HL-60/S4 (cell line): Measurements from ENCODE around the gene SORCS3.

Experiments
- in situ Hi-C: fragments of 300-500 bp; cut with MboI; formaldehyde crosslinking; loops from 2 replicates; pipeline ENCODE4 v1.14.3; 2022; ENCODE audit warnings: low sequenced_read_pairs

The SORCS3 gene

GRCh38 chr10:104773105-104773504 lies 132.0 kb downstream of the SORCS3 start:
- in situ Hi-C loops, result no loop called here

DNA sequence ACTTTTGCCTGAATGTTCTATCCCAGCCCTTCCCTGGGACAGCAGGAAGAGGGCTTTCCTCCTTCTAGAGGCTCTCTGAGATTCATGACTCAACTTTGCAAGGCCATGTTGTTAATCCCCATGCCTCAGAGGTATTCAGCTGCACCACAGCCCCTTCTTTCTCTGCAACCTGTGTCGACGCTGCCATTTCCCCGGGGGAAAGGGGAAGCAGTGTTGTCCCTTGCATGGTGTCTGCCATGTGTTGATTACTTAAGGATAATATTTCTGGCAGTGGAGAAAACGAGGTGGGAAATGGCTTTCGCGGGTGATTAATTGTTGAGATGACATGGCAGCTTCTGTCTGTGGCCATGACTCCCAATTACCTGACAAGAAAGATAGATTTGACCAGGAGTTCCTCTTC lies 133.1 kb downstream of the SORCS3 start:
- in situ Hi-C loops, result no loop called here

DNA sequence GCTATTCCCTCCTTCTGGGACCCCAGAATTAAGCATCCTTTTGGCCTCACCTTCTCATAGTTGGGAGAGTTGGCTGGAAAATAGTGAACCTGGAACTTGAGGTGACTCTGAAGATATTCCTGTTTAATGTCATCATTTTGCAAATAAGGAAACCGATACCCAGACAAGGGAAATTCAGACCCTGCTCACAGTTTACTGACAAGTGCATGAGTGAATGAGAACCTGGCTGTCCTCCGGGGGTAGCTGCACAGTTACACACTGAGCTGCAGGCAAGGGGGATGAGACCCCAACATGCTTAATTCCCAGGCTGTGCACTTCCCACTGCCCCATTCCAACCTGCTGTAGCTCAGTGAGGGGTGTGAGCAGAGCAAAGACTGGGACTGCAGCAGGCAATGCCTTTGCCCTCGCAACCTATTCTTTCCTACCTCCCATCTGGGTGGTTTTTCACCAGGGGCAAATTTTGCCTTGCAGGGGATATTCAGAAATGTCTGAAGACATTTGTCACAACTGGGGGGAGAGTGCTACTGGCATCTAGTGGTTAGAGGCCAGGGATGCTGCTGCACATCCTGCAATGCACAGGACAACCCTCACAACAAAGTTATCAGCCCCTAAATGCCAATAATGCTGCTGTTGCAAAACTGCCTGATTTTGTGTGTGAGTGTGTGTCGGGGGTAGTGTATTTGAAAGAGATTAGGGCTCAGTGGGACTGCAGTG lies 136.2 kb downstream of the SORCS3 start:
- in situ Hi-C loops, result no loop called here

DNA sequence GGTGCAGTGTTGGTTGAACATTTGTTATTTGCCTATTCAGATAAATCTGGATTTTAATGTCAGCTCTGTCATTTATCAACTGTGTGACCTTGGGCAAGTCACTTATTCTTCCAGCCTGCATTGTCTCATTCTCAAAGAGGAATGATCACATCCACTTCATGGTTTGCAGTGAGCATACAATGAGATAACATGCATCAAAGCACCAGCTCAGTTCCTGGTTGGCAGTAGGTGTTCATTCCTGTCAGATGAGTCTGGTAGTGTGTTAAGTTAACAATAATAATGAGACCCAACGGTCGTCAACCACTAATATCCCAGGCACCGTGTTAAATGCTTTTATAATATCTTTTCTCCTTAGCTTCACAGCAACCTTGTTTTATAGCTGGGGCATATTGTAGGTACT lies 137.3 kb downstream of the SORCS3 start:
- in situ Hi-C loops, result no loop called here

- in situ Hi-C loops, result no loop called here
Measured at GRCh38 chr10:104779701-104780100, 138.6 kb downstream of the SORCS3 start.

GRCh38 chr10:104780165-104780564 lies 139.1 kb downstream of the SORCS3 start:
- in situ Hi-C loops, result no loop called here

- in situ Hi-C loops, result no loop called here
Measured at GRCh38 chr10:104780946-104781595, 140.0 kb downstream of the SORCS3 start.

DNA sequence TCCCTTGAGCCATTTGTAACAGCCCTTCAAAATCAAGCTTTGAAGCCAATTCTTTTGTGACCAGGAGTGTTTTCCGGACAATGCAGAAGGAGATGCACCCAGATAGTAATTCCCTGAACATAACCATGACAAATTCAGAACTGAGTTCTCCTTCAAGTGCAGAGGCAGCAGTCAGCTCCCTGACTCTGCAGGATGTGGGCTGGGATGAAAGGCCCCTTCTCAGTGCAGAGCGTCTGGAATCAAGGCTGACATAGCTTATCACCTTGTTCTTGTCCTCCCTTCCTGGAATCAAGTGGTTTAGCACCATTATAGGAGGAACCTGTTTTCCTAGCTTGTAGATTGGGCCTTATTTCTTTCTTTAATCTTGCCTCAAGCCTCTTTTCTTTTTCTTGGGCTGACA lies 143.4 kb downstream of the SORCS3 start:
- in situ Hi-C loops, result no loop called here

DNA sequence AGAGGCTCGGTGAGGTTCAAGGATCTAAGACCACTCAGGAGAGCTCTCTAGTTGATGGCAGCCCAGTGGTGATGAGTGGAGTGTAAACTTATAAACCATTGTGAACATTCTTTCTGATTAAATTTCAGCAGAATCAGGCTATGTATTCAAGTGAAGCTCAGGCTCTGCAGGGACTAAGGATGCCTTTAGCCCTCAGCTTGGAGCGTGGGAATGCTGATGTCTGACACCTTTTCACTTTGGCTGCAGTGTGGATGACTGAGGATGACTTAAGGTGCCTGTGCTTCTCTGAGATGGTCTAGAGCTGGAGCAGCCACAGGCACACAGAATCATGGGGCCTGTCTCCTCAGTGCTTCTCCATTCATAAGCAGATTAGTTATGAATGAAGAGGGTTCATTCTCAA lies 150.4 kb downstream of the SORCS3 start:
- in situ Hi-C loops, result no loop called here

- in situ Hi-C loops, result no loop called here
Measured at GRCh38 chr10:104795411-104795810, 154.3 kb downstream of the SORCS3 start.

DNA sequence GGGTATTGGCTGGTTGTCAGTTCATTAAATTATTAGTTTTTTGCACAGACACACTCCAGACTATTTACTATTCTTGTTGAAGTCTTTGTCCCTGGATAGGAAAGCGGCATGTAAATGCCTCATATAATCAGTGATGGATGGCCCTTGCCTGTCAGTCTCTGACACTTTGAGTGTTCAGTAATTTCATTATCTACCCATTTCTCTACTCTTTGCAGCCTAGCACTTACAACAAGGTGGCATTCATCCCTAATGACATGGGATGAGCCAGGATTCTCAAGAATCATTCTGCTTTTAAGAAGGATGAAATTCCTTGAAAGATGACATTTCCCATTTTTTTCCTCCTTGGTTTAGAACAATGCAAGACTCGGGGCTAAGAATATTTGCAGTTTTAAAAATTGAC lies 155.7 kb downstream of the SORCS3 start:
- in situ Hi-C loops, result no loop called here

- in situ Hi-C loops, result no loop called here
Measured at GRCh38 chr10:104802941-104803340, 161.9 kb downstream of the SORCS3 start.

DNA sequence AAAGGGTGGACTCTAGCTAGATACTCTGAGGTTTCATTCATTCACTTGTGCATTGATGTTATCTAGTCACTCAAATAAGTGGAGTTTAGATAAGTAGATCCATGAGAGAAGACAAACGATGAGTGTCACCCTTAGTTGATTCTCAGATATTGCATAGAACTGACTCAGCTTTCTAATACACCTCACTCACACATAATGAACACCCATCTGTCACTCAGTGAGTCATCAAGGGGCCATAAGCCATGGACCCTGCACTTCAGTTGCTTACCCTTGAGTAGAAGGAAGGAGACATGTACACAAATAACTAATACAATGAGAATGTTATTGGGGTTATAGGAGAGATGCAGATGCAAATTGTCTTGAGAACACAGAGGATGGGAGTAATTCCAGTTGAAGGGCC lies 163.8 kb downstream of the SORCS3 start:
- in situ Hi-C loops, result no loop called here

DNA sequence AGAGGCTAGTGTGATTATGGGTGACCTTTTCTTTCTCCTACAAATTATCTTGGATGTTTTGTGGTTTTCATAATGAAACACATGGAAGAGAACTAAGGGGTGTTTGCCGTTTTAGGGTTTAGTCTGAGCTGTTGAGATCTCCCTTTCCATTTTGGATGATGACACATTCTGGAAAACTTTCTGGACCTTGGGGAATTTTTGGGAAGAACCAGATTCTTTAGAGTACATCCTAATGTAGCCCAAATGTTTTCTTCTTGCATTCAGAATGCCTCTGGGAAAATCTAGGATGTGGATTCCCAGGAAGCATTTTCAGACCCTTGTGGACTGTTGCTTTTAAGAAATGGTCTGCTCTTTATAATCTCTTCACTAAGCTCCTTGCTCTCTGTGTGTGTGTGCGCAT lies 165.7 kb downstream of the SORCS3 start:
- in situ Hi-C loops, result no loop called here

- in situ Hi-C loops, result no loop called here
Measured at GRCh38 chr10:104807581-104808310, 166.7 kb downstream of the SORCS3 start.

GRCh38 chr10:104809288-104810090 lies 168.4 kb downstream of the SORCS3 start:
- in situ Hi-C loops, result no loop called here

GRCh38 chr10:104811166-104811565 lies 170.1 kb downstream of the SORCS3 start:
- in situ Hi-C loops, result no loop called here

DNA sequence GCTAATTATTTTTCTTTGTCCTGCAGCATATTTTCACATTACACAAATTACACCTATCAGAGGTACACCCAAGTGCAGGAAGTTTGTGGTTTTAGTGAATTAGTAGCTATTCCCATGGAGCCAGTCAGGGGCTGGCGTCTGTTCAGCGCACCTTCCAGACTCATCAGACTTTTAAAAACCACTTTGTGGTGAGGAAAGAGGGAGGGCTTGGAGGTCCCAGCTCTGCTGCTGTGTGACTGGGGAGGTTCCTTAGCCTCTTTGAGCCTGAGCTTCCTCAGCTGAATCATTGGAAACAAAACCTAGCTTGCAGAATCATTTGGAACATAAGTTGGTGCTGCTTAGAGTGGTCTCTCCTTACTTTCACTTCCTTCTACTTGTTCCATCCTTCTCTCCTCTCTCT lies 175.4 kb downstream of the SORCS3 start:
- in situ Hi-C loops, result no loop called here

- in situ Hi-C loops, result no loop called here
Measured at GRCh38 chr10:104819731-104820130, 178.6 kb downstream of the SORCS3 start.

GRCh38 chr10:104822088-104822487 lies 181.0 kb downstream of the SORCS3 start:
- in situ Hi-C loops, result no loop called here

GRCh38 chr10:104824380-104825006 lies 183.4 kb downstream of the SORCS3 start:
- in situ Hi-C loops, result no loop called here
